Uterus (tissue), 4 donors: ENCODE measurements around the gene KRT71. TPM values are rescaled to one million over a fixed set of nuclear protein-coding genes. Genes with fewer than 3 reads are reported as not detected.

Experiments used
- DNase-seq, 2 donors: peaks; one replicate each; pipeline ENCODE4 v3.0.0-alpha.2; 2019 to 2020
- H3K27ac ChIP-seq, 2 donors: fragments of 200-600 bp; sonication (generic); 1 replicate in 1 of 2; 2 replicates in 1 of 2; pipeline ENCODE4 v1.5.1; 2016 to 2018
- H3K27me3 ChIP-seq, 2 donors: fragments of 200-600 bp; sonication (generic); one replicate each; pipeline ENCODE4 v1.5.1; 2018 to 2019; ENCODE audit warnings: control low read depth in 1 of 2
- H3K36me3 ChIP-seq, 2 donors: fragments of 200-600 bp; sonication (generic); one replicate each; pipeline ENCODE4 v1.5.1; 2019; ENCODE audit warnings: control low read depth in 1 of 2
- H3K4me1 ChIP-seq, 2 donors: fragments of 200-600 bp; sonication (generic); one replicate each; pipeline ENCODE4 v1.5.1; 2018 to 2019; ENCODE audit warnings: control low read depth in 1 of 2
- H3K4me3 ChIP-seq, 2 donors: fragments of 200-600 bp; sonication (generic); 1 replicate in 1 of 2; 2 replicates in 1 of 2; pipeline ENCODE4 v1.5.1; 2018 to 2019; ENCODE audit warnings: mild to moderate bottlenecking in 1 of 2
- H3K9me3 ChIP-seq, 2 donors: fragments of 200-600 bp; sonication (generic); one replicate each; pipeline ENCODE4 v1.5.1; 2019; ENCODE audit warnings: control low read depth in 1 of 2
- CTCF ChIP-seq, 4 experiments: fragments of 200-600 bp in 2 of 4; fragments of 450-650 bp in 2 of 4; sonication (generic) in 2 of 4; IDR thresholded peaks; one replicate each; pipeline ENCODE4 v1.5.1; 2016 to 2019; ENCODE audit warnings: antibody characterized with exemption in 4 of 4, mild to moderate bottlenecking in 2 of 4, moderate library complexity in 1 of 4
- POLR2A ChIP-seq, 2 donors: fragments of 450-650 bp; IDR thresholded peaks; one replicate each; pipeline ENCODE4 v1.6.1; 2016; ENCODE audit warnings: antibody characterized with exemption in 2 of 2, mild to moderate bottlenecking in 1 of 2, moderate library complexity in 1 of 2
- intact Hi-C: fragments of 100-400 bp; cut with DNase I; formaldehyde crosslinking; loops from one replicate; pipeline ENCODE4 v1.15.1; 2023; ENCODE audit warnings: low total_unique reads
- total RNA-seq, 4 donors: library from RNA; depleted of rRNA in 3 of 4; stranded (reverse); fragments of >200 nt in 3 of 4; gene quantifications; one replicate each; pipeline versions ENCODE4 v1.1.0 to v1.2.4, GENCODE V29; 2014 to 2023
- donor health status: DM: yes; HTN: yes; CAD: no.

KRT71 gene
- total RNA-seq, 4 donors from 2014 or later = not detected

- no peak overlapping the region for H3K4me3 ChIP-seq
- H3K9me3 ChIP-seq = no peaks in the 10 kb centered on the region
- no peaks in the 10 kb centered on the region for H3K27me3 ChIP-seq
- no peaks in the 10 kb centered on the region for H3K4me1 ChIP-seq
- H3K27ac ChIP-seq = no peak overlapping the region
- DNase-seq = no peak
- H3K36me3 ChIP-seq = no peaks in the 10 kb centered on the region
- intact Hi-C loops = no loop called here
- no peak for TF ChIP-seq CTCF (IDR thresholded peaks at IDR 0.05)
- TF ChIP-seq POLR2A (IDR thresholded peaks at IDR 0.05) = no peak
Measured at GRCh38 chr12:52559979-52560378, 7.0 kb upstream of the KRT71 start.

GRCh38 chr12:52558781-52559445, 6.0 kb upstream of the KRT71 start:
- Histone ChIP-seq H3K27me3 (no peaks in the 10 kb centered on the region), H3K4me1 (no peaks in the 10 kb centered on the region), H3K4me3 (no peak overlapping the region), H3K27ac (no peak overlapping the region), H3K9me3 (no peaks in the 10 kb centered on the region), H3K36me3 (no peaks in the 10 kb centered on the region)
- no peak for DNase-seq
- intact Hi-C loops = no loop called here
- TF ChIP-seq POLR2A (IDR thresholded peaks at IDR 0.05) (no peak), CTCF (IDR thresholded peaks at IDR 0.05) (no peak)

- H3K27ac ChIP-seq = no peak overlapping the region
- no peaks in the 10 kb centered on the region for H3K27me3 ChIP-seq
- no peaks in the 10 kb centered on the region for H3K9me3 ChIP-seq
- no peak overlapping the region for H3K4me3 ChIP-seq
- no peaks in the 10 kb centered on the region for H3K4me1 ChIP-seq
- TF ChIP-seq CTCF (IDR thresholded peaks at IDR 0.05) (no peak), POLR2A (IDR thresholded peaks at IDR 0.05) (no peak)
- DNase-seq = no peak
- intact Hi-C loops = no loop called here
- no peaks in the 10 kb centered on the region for H3K36me3 ChIP-seq
Measured at GRCh38 chr12:52557476-52557875, 4.5 kb upstream of the KRT71 start.

- intact Hi-C loops = no loop called here
- TF ChIP-seq CTCF (IDR thresholded peaks at IDR 0.05) (no peak), POLR2A (IDR thresholded peaks at IDR 0.05) (no peak)
- H3K36me3 ChIP-seq = no peaks in the 10 kb centered on the region
- no peak for DNase-seq
- no peaks in the 10 kb centered on the region for H3K27me3 ChIP-seq
- H3K4me3 ChIP-seq = no peak overlapping the region
- H3K27ac ChIP-seq = no peak overlapping the region
- H3K9me3 ChIP-seq = no peaks in the 10 kb centered on the region
- H3K4me1 ChIP-seq = no peaks in the 10 kb centered on the region
Measured at GRCh38 chr12:52555577-52555976, 2.6 kb upstream of the KRT71 start.

GRCh38 chr12:52552055-52552454, 890 bp downstream of the KRT71 start:
- TF ChIP-seq POLR2A (IDR thresholded peaks at IDR 0.05) (no peak), CTCF (IDR thresholded peaks at IDR 0.05) (no peak)
- DNase-seq = no peak
- Histone ChIP-seq H3K9me3 (no peaks in the 10 kb centered on the region), H3K4me3 (no peak overlapping the region), H3K36me3 (no peaks in the 10 kb centered on the region), H3K27ac (no peak overlapping the region), H3K27me3 (no peaks in the 10 kb centered on the region), H3K4me1 (no peaks in the 10 kb centered on the region)
- intact Hi-C loops = no loop called here
